Fibroblast of gingiva (primary cell): ENCODE results near the gene FASN.

Experiments used
- DNase-seq: peaks from one replicate; pipeline ENCODE4 v3.0.0-alpha.2; 2011; ENCODE audit warnings: low read depth

Gene FASN

DNA sequence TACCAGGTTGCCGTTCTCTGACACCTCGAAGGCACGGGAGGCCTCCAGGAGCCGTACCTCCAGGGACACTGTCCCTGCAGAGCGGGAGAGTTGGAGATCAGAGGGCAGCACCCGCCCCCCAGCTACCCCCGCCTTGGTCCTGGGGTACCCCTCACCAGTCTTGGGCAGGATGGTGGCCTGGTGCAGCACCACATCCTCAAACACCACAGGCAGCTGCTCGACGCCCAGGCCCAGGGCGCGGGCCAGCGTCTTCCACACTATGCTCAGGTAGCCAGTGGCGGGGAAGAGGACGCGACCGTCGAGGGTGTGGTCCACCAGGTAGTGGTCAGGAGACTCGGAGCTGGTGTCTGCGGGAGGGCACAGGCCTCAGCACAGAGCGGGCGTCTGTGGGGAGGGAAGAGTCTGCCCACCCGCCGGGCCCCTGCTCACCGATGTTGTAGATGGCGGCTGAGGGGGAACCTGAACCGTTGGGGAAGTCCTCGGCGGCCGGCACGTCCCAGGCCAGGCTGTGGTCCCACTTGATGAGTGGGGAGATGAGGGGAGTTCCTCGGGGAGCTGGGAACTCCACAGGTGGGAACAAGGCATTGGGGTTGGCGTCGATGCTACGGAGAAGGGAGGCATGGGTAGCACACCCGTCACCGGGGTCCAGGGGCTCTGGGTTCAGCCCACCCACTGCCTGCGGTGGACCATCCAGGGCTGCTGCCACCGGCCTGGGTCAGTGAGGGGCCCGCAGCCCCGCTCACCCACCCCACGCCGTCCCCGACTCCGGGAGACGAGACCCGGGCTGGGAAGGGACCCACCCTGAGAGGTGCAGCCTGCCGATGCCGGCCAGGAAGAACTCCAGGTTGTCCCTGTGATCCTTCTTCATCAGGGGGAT lies 9.8 kb downstream of the FASN start:
- DNase-seq = no peak

GRCh38 chr17:82086941-82087906 lies 10.8 kb downstream of the FASN start:
- DNase-seq = no peak

DNA sequence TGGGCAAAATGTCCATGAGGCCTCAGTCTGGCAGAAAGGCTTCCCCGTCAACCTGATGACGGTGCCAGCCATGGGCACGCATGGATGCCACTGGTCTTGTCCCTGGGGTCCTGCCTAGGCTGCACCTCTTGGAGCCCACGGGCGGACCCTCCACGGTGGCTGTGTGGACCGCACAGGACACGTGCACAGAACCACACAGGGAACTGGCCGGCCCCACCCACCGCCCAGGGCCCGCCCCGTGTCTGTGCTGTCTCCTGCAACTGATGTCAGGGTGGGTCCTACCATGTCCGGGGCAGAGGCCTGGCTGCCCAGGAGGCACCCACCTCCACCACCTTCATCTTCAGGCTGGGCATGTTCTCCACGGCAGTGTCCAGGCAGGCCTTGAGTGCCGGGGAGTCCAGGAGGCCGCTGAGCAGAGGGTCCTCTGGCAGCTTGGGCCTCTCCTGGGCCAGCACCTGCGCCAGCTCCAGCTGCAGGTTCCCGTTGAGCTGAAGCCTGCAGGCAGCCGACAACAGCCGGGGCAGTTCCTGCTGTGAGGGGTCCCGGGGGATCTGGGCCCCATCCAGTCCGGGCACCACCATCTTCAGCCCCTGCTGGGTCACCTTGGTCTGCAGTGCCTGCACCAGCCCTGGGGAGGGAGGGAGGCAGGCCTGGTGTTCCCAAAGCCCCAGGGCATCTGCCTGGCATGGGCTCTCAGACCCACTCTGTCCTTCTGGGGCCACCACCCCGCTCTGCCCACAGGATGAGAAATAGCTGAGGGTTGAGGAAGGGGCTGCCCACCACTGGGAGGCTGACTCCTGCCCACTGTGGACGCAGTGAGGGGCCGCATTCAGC lies 11.9 kb downstream of the FASN start:
- no peak for DNase-seq

GRCh38 chr17:82085031-82085861 lies 12.8 kb downstream of the FASN start:
- DNase-seq = no peak

GRCh38 chr17:82084373-82085030 lies 13.5 kb downstream of the FASN start:
- no peak for DNase-seq

GRCh38 chr17:82083533-82084359 lies 14.3 kb downstream of the FASN start:
- no peak for DNase-seq

GRCh38 chr17:82083009-82083408 lies 15.0 kb downstream of the FASN start:
- DNase-seq = no peak

DNA sequence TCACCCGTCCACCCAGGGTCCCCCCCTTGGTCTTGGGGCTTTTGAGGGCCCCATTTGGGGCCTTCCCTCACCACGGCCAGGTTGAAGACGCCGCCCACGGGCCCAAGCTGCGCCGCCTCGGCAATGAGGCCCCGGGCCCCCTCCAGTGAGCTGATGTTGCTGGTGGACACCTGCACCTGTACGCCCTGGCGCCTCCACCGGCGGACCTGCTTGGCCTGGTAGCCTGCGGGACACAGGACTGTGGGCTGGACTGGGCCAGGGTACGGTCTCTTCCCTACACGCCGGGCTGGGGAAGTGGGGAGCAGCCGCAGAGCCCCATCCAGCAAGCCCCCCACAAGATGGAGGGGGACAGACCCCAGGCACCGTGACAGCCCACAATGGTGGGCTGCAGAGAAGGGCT lies 15.6 kb downstream of the FASN start:
- no peak for DNase-seq

DNA sequence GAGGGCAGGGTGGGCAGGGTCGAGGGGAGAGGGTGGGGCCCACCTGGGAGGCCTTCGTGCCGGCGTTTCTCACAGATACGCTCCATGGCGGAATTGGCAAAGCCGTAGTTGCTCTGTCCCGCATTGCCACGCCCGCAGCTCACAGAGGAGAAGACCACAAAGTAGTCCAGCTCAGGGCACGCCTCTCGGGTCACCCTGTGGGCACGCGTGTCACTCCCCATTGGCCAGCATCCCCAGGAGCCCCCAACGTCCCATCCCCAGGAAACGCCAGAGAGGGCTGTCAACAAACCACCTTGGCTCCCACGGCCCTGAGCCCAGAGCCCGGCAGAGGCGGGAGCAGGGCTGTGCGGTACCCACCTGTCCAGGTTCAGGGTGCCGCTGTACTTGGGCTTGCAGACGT lies 16.1 kb downstream of the FASN start:
- DNase-seq = no peak

GRCh38 chr17:82081546-82081945 lies 16.5 kb downstream of the FASN start:
- DNase-seq = no peak

- no peak for DNase-seq
Measured at GRCh38 chr17:82080789-82081464, 17.1 kb downstream of the FASN start.

- DNase-seq = no peak
Measured at GRCh38 chr17:82080048-82080788, 17.8 kb downstream of the FASN start.

GRCh38 chr17:82079001-82079677 lies 18.9 kb downstream of the FASN start:
- no peak for DNase-seq

DNA sequence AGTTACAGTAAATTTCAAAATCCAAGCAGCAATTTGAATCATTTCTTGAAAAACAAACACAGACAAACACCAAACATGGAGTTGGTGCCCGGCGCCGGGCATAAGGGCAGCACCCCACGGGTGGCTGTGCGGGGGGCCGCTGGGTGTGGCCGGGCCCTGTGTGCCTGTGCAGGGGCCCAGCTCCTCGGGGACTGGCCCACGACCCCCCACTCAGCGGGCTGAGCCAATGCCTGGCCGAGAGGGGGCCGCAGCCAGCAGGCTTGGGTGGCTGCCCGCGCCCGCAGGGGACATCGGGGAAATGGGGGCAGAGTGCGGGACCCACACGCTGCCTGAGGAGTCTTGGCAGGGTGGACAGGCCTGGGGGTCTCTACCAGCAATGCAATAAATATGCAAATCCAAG lies 19.6 kb downstream of the FASN start:
- DNase-seq = no peak

GRCh38 chr17:82077617-82078358 lies 20.2 kb downstream of the FASN start:
- DNase-seq = no peak

GRCh38 chr17:82076785-82077591 lies 21.0 kb downstream of the FASN start:
- DNase-seq = no peak
